Mesothelial cell of epicardium (in vitro differentiated cells): ENCODE measurements around the gene FBL. TPM values are rescaled to one million over a fixed set of nuclear protein-coding genes. Genes with fewer than 3 reads are reported as not detected.

Source experiments
- DNase-seq, 2 experiments: peaks; one replicate each; pipeline ENCODE4 v3.0.0; 2021; ENCODE audit warnings: low spot score in 2 of 2; ENCODE audit not compliant: unreplicated experiment in 2 of 2
- H3K27ac Mint-ChIP-seq: 2 replicates; pipeline ENCODE4 v1.8.0; 2021; ENCODE audit warnings: mixed read lengths
- H3K27me3 Mint-ChIP-seq: 2 replicates; pipeline ENCODE4 v1.8.0; 2021; ENCODE audit warnings: low read depth, mixed read lengths
- H3K36me3 Mint-ChIP-seq: 2 replicates; pipeline ENCODE4 v1.8.0; 2021; ENCODE audit warnings: mixed read lengths
- H3K4me1 Mint-ChIP-seq: 2 replicates; pipeline ENCODE4 v1.8.0; 2021; ENCODE audit warnings: mixed read lengths
- H3K4me3 Mint-ChIP-seq: 2 replicates; pipeline ENCODE4 v1.8.0; 2021; ENCODE audit warnings: mild to moderate bottlenecking, moderate library complexity, mixed read lengths
- H3K9me3 Mint-ChIP-seq: 2 replicates; pipeline ENCODE4 v1.8.0; 2021; ENCODE audit warnings: mixed read lengths
- CTCF ChIP-seq: fragments of 200-600 bp; sonication (generic); IDR thresholded peaks from one replicate; pipeline ENCODE4 v1.5.0; 2021; ENCODE audit warnings: antibody characterized with exemption; ENCODE audit not compliant: unreplicated experiment
- total RNA-seq: library from RNA; stranded (reverse); gene quantifications from 3 replicates; pipeline ENCODE4 v1.2.1, GENCODE V29; 2021

Gene FBL
- total RNA-seq, 1 donor from 2014 or later: 273 TPM

DNA sequence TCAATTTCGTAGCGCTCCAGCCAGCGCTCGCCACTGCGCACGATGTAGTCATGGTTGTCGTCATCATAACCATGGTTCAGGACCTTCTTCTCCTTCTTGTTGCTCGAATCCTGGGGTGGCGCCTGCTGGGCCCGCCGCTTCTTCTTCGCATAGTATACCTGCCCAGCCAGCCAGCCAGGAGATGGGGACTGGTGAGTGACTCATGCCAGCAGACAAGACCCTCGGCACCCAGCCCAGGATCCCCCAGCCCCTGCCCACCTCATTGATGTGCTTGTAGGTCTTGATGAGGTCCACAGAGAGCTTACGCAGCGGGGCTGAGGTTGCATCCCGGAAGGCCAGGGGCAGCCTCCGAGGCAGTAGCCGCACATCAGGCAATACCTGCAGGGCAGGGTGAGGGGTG, 15.8 kb downstream of the FBL start:
- no peak for DNase-seq
- Mint-ChIP-seq H3K36me3 (peaks cover 34% of the 10 kb centered on the region), H3K4me1 (peaks cover 18% of the 10 kb centered on the region), H3K9me3 (no peaks in the 10 kb centered on the region), H3K27ac (no peak overlapping the region), H3K27me3 (no peaks in the 10 kb centered on the region), H3K4me3 (no peak overlapping the region)
- no peak for TF ChIP-seq CTCF

GRCh38 chr19:39829702-39830275, 16.4 kb downstream of the FBL start:
- no peak overlapping the region for H3K4me3 Mint-ChIP-seq
- TF ChIP-seq CTCF: no peak
- no peak overlapping the region for H3K27ac Mint-ChIP-seq
- no peaks in the 10 kb centered on the region for H3K27me3 Mint-ChIP-seq
- no peaks in the 10 kb centered on the region for H3K9me3 Mint-ChIP-seq
- DNase-seq: no peak
- H3K4me1 Mint-ChIP-seq: peaks cover 18% of the 10 kb centered on the region
- peaks cover 34% of the 10 kb centered on the region for H3K36me3 Mint-ChIP-seq

- DNase-seq: no peak
- Mint-ChIP-seq H3K9me3 (no peaks in the 10 kb centered on the region), H3K4me3 (no peak overlapping the region), H3K4me1 (peaks cover 13% of the 10 kb centered on the region), H3K27ac (no peak overlapping the region), H3K27me3 (no peaks in the 10 kb centered on the region), H3K36me3 (peaks cover 31% of the 10 kb centered on the region)
- TF ChIP-seq CTCF: no peak
These were observed 17.5 kb downstream of the FBL start for GRCh38 chr19:39828654-39829032.

- H3K27ac Mint-ChIP-seq: no peak overlapping the region
- peaks cover 13% of the 10 kb centered on the region for H3K4me1 Mint-ChIP-seq
- H3K36me3 Mint-ChIP-seq: peaks cover 31% of the 10 kb centered on the region
- no peak overlapping the region for H3K4me3 Mint-ChIP-seq
- H3K9me3 Mint-ChIP-seq: no peaks in the 10 kb centered on the region
- no peaks in the 10 kb centered on the region for H3K27me3 Mint-ChIP-seq
- TF ChIP-seq CTCF: no peak
- no peak for DNase-seq
These were observed 18.0 kb downstream of the FBL start for GRCh38 chr19:39828015-39828653.

DNA sequence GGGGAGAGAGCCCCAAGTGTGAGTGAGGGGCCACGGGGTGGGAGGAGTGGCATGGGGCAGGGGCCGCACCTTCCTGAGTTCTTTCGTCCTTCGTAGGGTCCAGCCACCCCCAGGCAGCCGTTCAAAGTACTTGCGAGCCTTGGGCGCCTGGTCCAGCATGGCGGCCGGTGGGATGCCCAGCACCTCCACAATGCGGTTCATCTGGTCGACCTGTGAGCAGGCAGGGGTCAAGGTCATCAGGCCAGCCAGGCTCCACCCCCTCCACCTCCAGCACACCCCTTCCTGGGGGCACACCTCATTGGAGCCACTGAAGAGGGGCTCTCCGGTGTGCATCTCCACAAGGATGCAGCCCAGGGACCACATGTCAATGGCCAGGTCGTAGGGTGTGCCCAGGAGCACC, 19.0 kb downstream of the FBL start:
- Mint-ChIP-seq H3K4me3 (no peak overlapping the region), H3K27ac (no peak overlapping the region), H3K4me1 (peaks cover 5% of the 10 kb centered on the region), H3K36me3 (peaks cover 31% of the 10 kb centered on the region), H3K9me3 (no peaks in the 10 kb centered on the region), H3K27me3 (no peaks in the 10 kb centered on the region)
- TF ChIP-seq CTCF: no peak
- no peak for DNase-seq
